ENCODE results near the gene NPHP1.

- TF ChIP-seq POLR2AphosphoS5 (IDR thresholded peaks at IDR 0.05) (no peak), POLR2A (IDR thresholded peaks at IDR 0.05) (no peak)
- TF ChIP-seq, protein P1, sequence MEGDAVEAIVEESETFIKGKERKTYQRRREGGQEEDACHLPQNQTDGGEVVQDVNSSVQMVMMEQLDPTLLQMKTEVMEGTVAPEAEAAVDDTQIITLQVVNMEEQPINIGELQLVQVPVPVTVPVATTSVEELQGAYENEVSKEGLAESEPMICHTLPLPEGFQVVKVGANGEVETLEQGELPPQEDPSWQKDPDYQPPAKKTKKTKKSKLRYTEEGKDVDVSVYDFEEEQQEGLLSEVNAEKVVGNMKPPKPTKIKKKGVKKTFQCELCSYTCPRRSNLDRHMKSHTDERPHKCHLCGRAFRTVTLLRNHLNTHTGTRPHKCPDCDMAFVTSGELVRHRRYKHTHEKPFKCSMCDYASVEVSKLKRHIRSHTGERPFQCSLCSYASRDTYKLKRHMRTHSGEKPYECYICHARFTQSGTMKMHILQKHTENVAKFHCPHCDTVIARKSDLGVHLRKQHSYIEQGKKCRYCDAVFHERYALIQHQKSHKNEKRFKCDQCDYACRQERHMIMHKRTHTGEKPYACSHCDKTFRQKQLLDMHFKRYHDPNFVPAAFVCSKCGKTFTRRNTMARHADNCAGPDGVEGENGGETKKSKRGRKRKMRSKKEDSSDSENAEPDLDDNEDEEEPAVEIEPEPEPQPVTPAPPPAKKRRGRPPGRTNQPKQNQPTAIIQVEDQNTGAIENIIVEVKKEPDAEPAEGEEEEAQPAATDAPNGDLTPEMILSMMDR (IDR thresholded peaks at IDR 0.05 in 8 of 11, conservative IDR thresholded peaks at IDR 0.05 in 3 of 11): no peak
Observed at GRCh38 chr2:110170102-110170501, 34.7 kb downstream of the NPHP1 start.
